Naive B cell (primary cell): ENCODE data around the gene SEZ6. TPM values are rescaled to one million over a fixed set of nuclear protein-coding genes. Genes with fewer than 3 reads are reported as not detected.

Experiments
- ATAC-seq, 2 donors: fragments of 150-1000 bp; cut with Tn5 transposase; 2 replicates each; pipeline ENCODE4 v1.10.0; 2021; ENCODE audit warnings: low read depth in 2 of 2, mild to moderate bottlenecking in 2 of 2, moderate library complexity in 2 of 2
- DNase-seq: peaks from one replicate; pipeline ENCODE4 v3.0.0; 2022
- H3K27ac Mint-ChIP-seq, 6 donors: one replicate each; pipeline ENCODE4 v1.8.0; 2020 to 2022; ENCODE audit warnings: mild to moderate bottlenecking in 6 of 6, mixed read lengths in 6 of 6, moderate library complexity in 5 of 6, inconsistent platforms in 2 of 6
- H3K27me3 Mint-ChIP-seq, 3 donors: one replicate each; pipeline ENCODE4 v1.8.0; 2021 to 2022; ENCODE audit warnings: mixed read lengths in 3 of 3, mild to moderate bottlenecking in 1 of 3
- H3K36me3 Mint-ChIP-seq, 2 donors: one replicate each; pipeline ENCODE4 v1.8.0; 2020 to 2022; ENCODE audit warnings: mixed read lengths in 2 of 2, inconsistent platforms in 1 of 2, mild to moderate bottlenecking in 1 of 2
- H3K4me1 Mint-ChIP-seq, 3 donors: one replicate each; pipeline ENCODE4 v1.8.0; 2020 to 2022; ENCODE audit warnings: mixed read lengths in 3 of 3, inconsistent platforms in 1 of 3, mild to moderate bottlenecking in 1 of 3, moderate library complexity in 1 of 3
- H3K4me3 Mint-ChIP-seq, 8 donors: one replicate each; pipeline ENCODE4 v1.8.0; 2020 to 2022; ENCODE audit warnings: mild to moderate bottlenecking in 8 of 8, mixed read lengths in 8 of 8, moderate library complexity in 8 of 8, inconsistent platforms in 2 of 8
- H3K9me3 Mint-ChIP-seq, 7 donors: one replicate each; pipeline ENCODE4 v1.8.0; 2020 to 2022; ENCODE audit warnings: mixed read lengths in 7 of 7, mild to moderate bottlenecking in 5 of 7, inconsistent platforms in 2 of 7, moderate library complexity in 1 of 7
- polyA plus RNA-seq, 6 donors: library from polyadenylated mRNA; unstranded; fragments of 300-500 nt; fragmentation: Illumina TruSeq; gene quantifications; one replicate each; pipeline ENCODE4 v1.2.3, GENCODE V29; 2021; ENCODE audit warnings: low read depth in 6 of 6

Gene SEZ6
- polyA plus RNA-seq, 6 donors from 2014 or later = 0.41 to 3.6 (median 1.7) TPM

GRCh38 chr17:28974451-28974850 is 31.4 kb downstream of the SEZ6 start:
- H3K4me3 Mint-ChIP-seq = no peak overlapping the region
- no peaks in the 10 kb centered on the region for H3K36me3 Mint-ChIP-seq
- ATAC-seq (no peak), DNase-seq (no peak)
- H3K27ac Mint-ChIP-seq = peak overlapping the region in 1 of 6 donors; percentile 3
- peaks cover 0 to 13% (median 9%) of the 10 kb centered on the region in 3 donors for H3K27me3 Mint-ChIP-seq
- no peaks in the 10 kb centered on the region for H3K9me3 Mint-ChIP-seq
- H3K4me1 Mint-ChIP-seq = peaks cover 0 to 8% (median 0%) of the 10 kb centered on the region in 3 donors

GRCh38 chr17:28973425-28973824 is 32.4 kb downstream of the SEZ6 start:
- Mint-ChIP-seq H3K36me3 (no peaks in the 10 kb centered on the region), H3K4me3 (no peak overlapping the region), H3K27me3 (peaks cover 0 to 9% (median 8%) of the 10 kb centered on the region in 3 donors), H3K4me1 (peaks cover 0 to 4% (median 0%) of the 10 kb centered on the region in 3 donors), H3K27ac (peak overlapping the region in 2 of 6 donors; percentile 4 to 42), H3K9me3 (no peaks in the 10 kb centered on the region)
- ATAC-seq = no peak
- DNase-seq = no peak

GRCh38 chr17:28972437-28972836 is 33.4 kb downstream of the SEZ6 start:
- Mint-ChIP-seq H3K4me3 (no peak overlapping the region), H3K4me1 (peaks cover under 1 to 2% (median 2%) of the 10 kb centered on the region in 3 donors), H3K27ac (peak overlapping the region in 1 of 6 donors; percentile 75), H3K9me3 (no peaks in the 10 kb centered on the region), H3K27me3 (no peaks in the 10 kb centered on the region), H3K36me3 (no peaks in the 10 kb centered on the region)
- DNase-seq (no peak), ATAC-seq (no peak)

- H3K27ac Mint-ChIP-seq = peak overlapping the region in 2 of 6 donors; percentile 39 to 90
- H3K4me3 Mint-ChIP-seq = no peak overlapping the region
- no peak for ATAC-seq
- H3K27me3 Mint-ChIP-seq = no peaks in the 10 kb centered on the region
- H3K9me3 Mint-ChIP-seq = no peaks in the 10 kb centered on the region
- no peaks in the 10 kb centered on the region for H3K36me3 Mint-ChIP-seq
- peaks cover 7 to 13% (median 7%) of the 10 kb centered on the region in 3 donors for H3K4me1 Mint-ChIP-seq
- no peak for DNase-seq
Measured at GRCh38 chr17:28970879-28971278, 35.0 kb downstream of the SEZ6 start.

GRCh38 chr17:28969706-28970393 is 36.0 kb downstream of the SEZ6 start:
- Mint-ChIP-seq H3K4me1 (peaks cover 7 to 16% (median 7%) of the 10 kb centered on the region in 3 donors), H3K36me3 (no peaks in the 10 kb centered on the region), H3K27me3 (peaks cover 0 to 4% (median 0%) of the 10 kb centered on the region in 3 donors), H3K27ac (peak overlapping the region in 1 of 6 donors; percentile 90), H3K4me3 (no peak overlapping the region), H3K9me3 (no peaks in the 10 kb centered on the region)
- DNase-seq (no peak), ATAC-seq (no peak)

- H3K4me1 Mint-ChIP-seq = peaks cover 7 to 16% (median 7%) of the 10 kb centered on the region in 3 donors
Measured at GRCh38 chr17:28968914-28969295, 36.9 kb downstream of the SEZ6 start.

GRCh38 chr17:28968231-28968913 is 37.5 kb downstream of the SEZ6 start:
- no peaks in the 10 kb centered on the region for H3K36me3 Mint-ChIP-seq
- no peak for DNase-seq
- no peak for ATAC-seq
- H3K27me3 Mint-ChIP-seq = peaks cover 4 to 12% (median 9%) of the 10 kb centered on the region in 3 donors
- H3K9me3 Mint-ChIP-seq = no peaks in the 10 kb centered on the region
- no peak overlapping the region for H3K27ac Mint-ChIP-seq
- H3K4me3 Mint-ChIP-seq = no peak overlapping the region
- H3K4me1 Mint-ChIP-seq = peaks cover 7 to 16% (median 7%) of the 10 kb centered on the region in 3 donors

More at GRCh38 chr17:28968914-28969295, 36.9 kb downstream of the SEZ6 start:
- Mint-ChIP-seq H3K27ac (peak overlapping the region in 1 of 6 donors; percentile 18), H3K36me3 (no peaks in the 10 kb centered on the region), H3K9me3 (no peaks in the 10 kb centered on the region), H3K27me3 (peaks cover 4 to 7% (median 4%) of the 10 kb centered on the region in 3 donors), H3K4me3 (no peak overlapping the region)
- ATAC-seq (no peak), DNase-seq (no peak)

GRCh38 chr17:28967221-28968135 is 38.4 kb downstream of the SEZ6 start:
- Mint-ChIP-seq H3K36me3 (no peaks in the 10 kb centered on the region), H3K4me1 (peaks cover 7 to 16% (median 7%) of the 10 kb centered on the region in 3 donors), H3K4me3 (no peak overlapping the region), H3K27ac (peak overlapping the region in 5 of 6 donors; percentile 79 to 97 (median 89)), H3K27me3 (peaks cover 4 to 16% (median 15%) of the 10 kb centered on the region in 3 donors), H3K9me3 (no peaks in the 10 kb centered on the region)
- ATAC-seq (peak; percentile 64 to 70), DNase-seq (peak; percentile 15)

GRCh38 chr17:28963841-28964240 is 42.0 kb downstream of the SEZ6 start:
- no peak overlapping the region for H3K27ac Mint-ChIP-seq
- no peak overlapping the region for H3K4me3 Mint-ChIP-seq
- no peak for ATAC-seq
- no peaks in the 10 kb centered on the region for H3K9me3 Mint-ChIP-seq
- no peaks in the 10 kb centered on the region for H3K36me3 Mint-ChIP-seq
- peaks cover 4 to 16% (median 15%) of the 10 kb centered on the region in 3 donors for H3K27me3 Mint-ChIP-seq
- no peak for DNase-seq
- H3K4me1 Mint-ChIP-seq = peaks cover 7 to 16% (median 7%) of the 10 kb centered on the region in 3 donors

- H3K27me3 Mint-ChIP-seq = peaks cover 4 to 16% (median 15%) of the 10 kb centered on the region in 3 donors
- H3K27ac Mint-ChIP-seq = peak overlapping the region in 3 of 6 donors; percentile 1 to 79 (median 67)
- ATAC-seq (no peak), DNase-seq (no peak)
- H3K9me3 Mint-ChIP-seq = no peaks in the 10 kb centered on the region
- peaks cover 7 to 16% (median 7%) of the 10 kb centered on the region in 3 donors for H3K4me1 Mint-ChIP-seq
- no peaks in the 10 kb centered on the region for H3K36me3 Mint-ChIP-seq
- H3K4me3 Mint-ChIP-seq = no peak overlapping the region
Measured at GRCh38 chr17:28963055-28963611, 42.7 kb downstream of the SEZ6 start.

- no peak for DNase-seq
- Mint-ChIP-seq H3K36me3 (no peaks in the 10 kb centered on the region), H3K27ac (no peak overlapping the region)
Measured at GRCh38 chr17:28961391-28961790, 44.4 kb downstream of the SEZ6 start.

GRCh38 chr17:28960256-28961061 is 45.4 kb downstream of the SEZ6 start:
- Mint-ChIP-seq H3K36me3 (no peaks in the 10 kb centered on the region), H3K4me3 (no peak overlapping the region), H3K4me1 (no peaks in the 10 kb centered on the region), H3K27me3 (peaks cover 2 to 16% (median 15%) of the 10 kb centered on the region in 3 donors), H3K27ac (no peak overlapping the region), H3K9me3 (no peaks in the 10 kb centered on the region)
- DNase-seq (no peak), ATAC-seq (no peak)

More at GRCh38 chr17:28961391-28961790, 44.4 kb downstream of the SEZ6 start:
- H3K4me1 Mint-ChIP-seq = peaks cover 0 to 5% (median 0%) of the 10 kb centered on the region in 3 donors
- no peaks in the 10 kb centered on the region for H3K9me3 Mint-ChIP-seq
- peaks cover 4 to 16% (median 15%) of the 10 kb centered on the region in 3 donors for H3K27me3 Mint-ChIP-seq
- H3K4me3 Mint-ChIP-seq = no peak overlapping the region
- ATAC-seq = no peak
